ENCODE results near the gene CMPK1.

DNA sequence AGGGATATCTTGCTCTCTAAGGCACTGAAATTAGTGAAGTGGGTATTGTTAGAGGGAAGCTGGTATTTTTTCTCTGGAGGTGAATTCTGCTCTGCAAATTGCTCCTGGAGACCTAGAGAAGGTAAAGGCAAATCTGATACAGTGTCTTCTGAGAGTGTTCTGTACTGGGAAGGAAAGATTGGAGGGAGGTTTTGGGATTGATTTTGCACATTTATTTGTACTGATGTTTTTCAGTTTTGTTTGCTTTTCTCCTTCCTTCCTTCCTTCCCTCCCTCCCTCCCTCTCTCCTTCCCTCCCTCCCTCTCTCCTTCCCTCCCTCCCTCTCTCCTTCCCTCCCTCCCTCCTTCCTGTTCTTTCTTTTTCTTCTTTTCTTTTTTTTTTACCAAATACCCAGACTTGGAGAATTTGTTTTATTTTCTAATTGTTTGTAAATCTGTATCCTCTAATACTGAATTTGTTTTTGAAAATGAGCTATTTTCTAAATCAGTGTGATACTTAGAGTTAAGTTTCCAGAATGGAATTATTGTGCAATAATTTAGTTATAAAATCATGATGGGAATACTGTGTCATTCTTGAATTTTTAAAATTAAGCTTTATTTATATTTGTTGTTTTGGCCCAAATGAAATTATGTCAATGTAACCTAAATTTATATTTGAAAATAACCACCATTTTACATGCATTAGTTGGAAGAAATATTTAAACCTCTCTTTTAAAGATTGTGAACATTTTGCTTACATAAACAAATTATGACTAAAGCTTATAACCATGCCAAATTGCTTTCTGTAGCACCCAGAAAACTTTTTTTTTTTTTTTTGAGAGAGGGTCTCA is 4.9 kb downstream of the CMPK1 start:
- TF ChIP-seq EZH2phosphoT487 (IDR thresholded peaks at IDR 0.05; ENCODE audit: low read depth), result no peak
- TF ChIP-seq, protein P1, sequence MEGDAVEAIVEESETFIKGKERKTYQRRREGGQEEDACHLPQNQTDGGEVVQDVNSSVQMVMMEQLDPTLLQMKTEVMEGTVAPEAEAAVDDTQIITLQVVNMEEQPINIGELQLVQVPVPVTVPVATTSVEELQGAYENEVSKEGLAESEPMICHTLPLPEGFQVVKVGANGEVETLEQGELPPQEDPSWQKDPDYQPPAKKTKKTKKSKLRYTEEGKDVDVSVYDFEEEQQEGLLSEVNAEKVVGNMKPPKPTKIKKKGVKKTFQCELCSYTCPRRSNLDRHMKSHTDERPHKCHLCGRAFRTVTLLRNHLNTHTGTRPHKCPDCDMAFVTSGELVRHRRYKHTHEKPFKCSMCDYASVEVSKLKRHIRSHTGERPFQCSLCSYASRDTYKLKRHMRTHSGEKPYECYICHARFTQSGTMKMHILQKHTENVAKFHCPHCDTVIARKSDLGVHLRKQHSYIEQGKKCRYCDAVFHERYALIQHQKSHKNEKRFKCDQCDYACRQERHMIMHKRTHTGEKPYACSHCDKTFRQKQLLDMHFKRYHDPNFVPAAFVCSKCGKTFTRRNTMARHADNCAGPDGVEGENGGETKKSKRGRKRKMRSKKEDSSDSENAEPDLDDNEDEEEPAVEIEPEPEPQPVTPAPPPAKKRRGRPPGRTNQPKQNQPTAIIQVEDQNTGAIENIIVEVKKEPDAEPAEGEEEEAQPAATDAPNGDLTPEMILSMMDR (IDR thresholded peaks at IDR 0.05; ENCODE audit: low read depth, low read length), result no peak

Data from OCI-LY3 (cell line).